Vagina (tissue), 2 donors: ENCODE measurements around the gene SIK3. TPM values are rescaled to one million over a fixed set of nuclear protein-coding genes. Genes with fewer than 3 reads are reported as not detected.

Experiments
- DNase-seq, 2 donors: peaks; one replicate each; pipeline ENCODE4 v3.0.0-alpha.2; 2017; ENCODE audit errors: extremely low spot score in 2 of 2
- H3K27ac ChIP-seq: fragments of 200-600 bp; sonication (generic); one replicate; pipeline ENCODE4 v1.5.1; 2019
- H3K27me3 ChIP-seq: fragments of 200-600 bp; sonication (generic); one replicate; pipeline ENCODE4 v1.5.1; 2019
- H3K36me3 ChIP-seq, 2 donors: fragments of 200-600 bp; sonication (generic); one replicate each; pipeline ENCODE4 v1.5.1; 2017 to 2019
- H3K4me1 ChIP-seq: fragments of 200-600 bp; sonication (generic); one replicate; pipeline ENCODE4 v1.5.1; 2019
- H3K4me3 ChIP-seq, 2 donors: fragments of 200-600 bp; sonication (generic); 1 replicate in 1 of 2; 2 replicates in 1 of 2; pipeline ENCODE4 v1.5.1; 2016 to 2019
- H3K9me3 ChIP-seq: fragments of 200-600 bp; sonication (generic); one replicate; pipeline ENCODE4 v1.5.1; 2019
- CTCF ChIP-seq, 3 experiments: fragments of 450-650 bp in 2 of 3; fragments of 200-600 bp in 1 of 3; sonication (generic) in 1 of 3; IDR thresholded peaks; one replicate each; pipeline ENCODE4 v1.5.1; 2017 to 2019; ENCODE audit warnings: antibody characterized with exemption in 3 of 3, mild to moderate bottlenecking in 2 of 3, moderate library complexity in 2 of 3
- POLR2A ChIP-seq, 2 donors: fragments of 450-650 bp; IDR thresholded peaks; one replicate each; pipeline ENCODE4 v1.6.1; 2017; ENCODE audit warnings: antibody characterized with exemption in 2 of 2, mild to moderate bottlenecking in 2 of 2, moderate library complexity in 2 of 2
- POLR2AphosphoS5 ChIP-seq, 2 donors: sonication (generic); formaldehyde crosslinking; IDR thresholded peaks; one replicate each; pipeline ENCODE4 v1.9.0; 2017; ENCODE audit warnings: antibody characterized with exemption in 2 of 2, mild to moderate bottlenecking in 2 of 2, low read depth in 1 of 2; ENCODE audit not compliant: insufficient read depth in 1 of 2
- intact Hi-C: fragments of 100-400 bp; cut with DNase I; formaldehyde crosslinking; loops from one replicate; pipeline ENCODE4 v1.15.1; 2023
- total RNA-seq: library from RNA; depleted of rRNA; stranded (reverse); fragments of >200 nt; gene quantifications from one replicate; pipeline ENCODE4 v1.2.3, GENCODE V29; 2016

The SIK3 gene
- total RNA-seq, 1 donor from 2014 or later = 39.0 TPM

DNA sequence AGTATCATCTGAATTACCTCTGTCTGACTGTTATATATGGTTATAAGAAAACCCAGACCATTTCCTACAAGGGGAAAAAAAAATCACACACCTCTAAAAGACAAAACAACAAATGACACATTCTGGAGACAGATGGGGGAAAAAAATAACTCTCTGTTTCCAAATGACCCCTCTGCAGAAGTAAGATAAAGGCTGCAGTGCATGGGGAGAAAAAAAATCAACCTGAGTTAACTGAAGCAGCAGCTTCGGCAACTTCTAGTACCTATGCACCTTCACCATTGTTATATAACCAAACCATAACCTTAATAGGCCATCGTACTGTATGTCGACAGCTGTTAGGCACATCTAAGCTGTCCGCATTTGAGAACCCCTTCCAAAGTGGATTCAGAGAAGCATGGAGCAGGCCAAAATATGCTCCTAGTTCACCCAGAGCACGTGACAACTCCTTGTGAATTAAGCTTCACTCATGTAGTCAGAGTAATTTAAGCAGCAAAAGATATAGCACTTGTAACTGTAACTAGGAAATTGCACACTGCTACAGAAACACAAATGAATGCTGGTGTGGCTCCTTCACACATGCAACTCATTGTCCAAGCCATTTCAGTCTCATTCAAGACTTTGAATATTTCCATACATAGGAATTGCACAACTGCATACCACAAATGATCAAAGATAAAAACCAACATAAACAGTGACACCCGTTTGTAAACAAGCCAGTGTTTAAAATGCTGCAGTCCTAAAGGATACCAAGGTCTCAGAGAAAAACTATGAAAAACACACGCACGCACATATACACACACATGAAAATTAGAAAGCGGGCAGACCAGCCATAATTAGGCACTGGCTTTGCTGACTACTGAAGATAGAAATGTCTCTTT lies 2.7 kb downstream of the SIK3 start:
- H3K9me3 ChIP-seq = no peaks in the 10 kb centered on the region
- no peak for TF ChIP-seq POLR2A (IDR thresholded peaks at IDR 0.05)
- TF ChIP-seq CTCF (IDR thresholded peaks at IDR 0.05) = no peak
- no peak for TF ChIP-seq POLR2AphosphoS5 (IDR thresholded peaks at IDR 0.05; ENCODE audit: insufficient read depth in 1 of 2, low read depth in 1 of 2)
- no peak for DNase-seq
- H3K36me3 ChIP-seq = no peaks in the 10 kb centered on the region
- no peaks in the 10 kb centered on the region for H3K27me3 ChIP-seq
- peaks cover 52% of the 10 kb centered on the region for H3K4me1 ChIP-seq
- intact Hi-C loops = no loop called here
- peak overlapping the region; percentile 97 for H3K27ac ChIP-seq
- peak overlapping the region in 1 of 2 donors; percentile 80 for H3K4me3 ChIP-seq

GRCh38 chr11:117094776-117095175 lies 3.5 kb downstream of the SIK3 start:
- no peak for TF ChIP-seq POLR2AphosphoS5 (IDR thresholded peaks at IDR 0.05; ENCODE audit: insufficient read depth in 1 of 2, low read depth in 1 of 2)
- no peak for TF ChIP-seq POLR2A (IDR thresholded peaks at IDR 0.05)
- no peak for TF ChIP-seq CTCF (IDR thresholded peaks at IDR 0.05)
- H3K4me1 ChIP-seq = peaks cover 52% of the 10 kb centered on the region
- no peaks in the 10 kb centered on the region for H3K27me3 ChIP-seq
- H3K36me3 ChIP-seq = no peaks in the 10 kb centered on the region
- H3K27ac ChIP-seq = no peak overlapping the region
- H3K9me3 ChIP-seq = no peaks in the 10 kb centered on the region
- no peak overlapping the region for H3K4me3 ChIP-seq
- no peak for DNase-seq
- intact Hi-C loops = loop anchor here (5.0 kb wide), 1 partner anchor 207 kb away; no protein-coding TSS in a partner anchor

- Histone ChIP-seq H3K27ac (no peak overlapping the region), H3K27me3 (no peaks in the 10 kb centered on the region), H3K4me1 (peaks cover 45% of the 10 kb centered on the region), H3K36me3 (no peaks in the 10 kb centered on the region), H3K4me3 (no peak overlapping the region), H3K9me3 (no peaks in the 10 kb centered on the region)
- no peak for DNase-seq
- intact Hi-C loops = loop anchor here (5.0 kb wide), 1 partner anchor 206 kb away; no protein-coding TSS in a partner anchor
- TF ChIP-seq POLR2A (IDR thresholded peaks at IDR 0.05) (no peak), POLR2AphosphoS5 (IDR thresholded peaks at IDR 0.05; ENCODE audit: insufficient read depth in 1 of 2, low read depth in 1 of 2) (no peak), CTCF (IDR thresholded peaks at IDR 0.05) (no peak)
Measured at GRCh38 chr11:117092951-117093590, 5.2 kb downstream of the SIK3 start.

GRCh38 chr11:117091753-117092477 lies 6.3 kb downstream of the SIK3 start:
- no peaks in the 10 kb centered on the region for H3K9me3 ChIP-seq
- H3K4me3 ChIP-seq = no peak overlapping the region
- H3K36me3 ChIP-seq = no peaks in the 10 kb centered on the region
- H3K4me1 ChIP-seq = peaks cover 43% of the 10 kb centered on the region
- no peak overlapping the region for H3K27ac ChIP-seq
- TF ChIP-seq POLR2AphosphoS5 (IDR thresholded peaks at IDR 0.05; ENCODE audit: insufficient read depth in 1 of 2, low read depth in 1 of 2) (no peak), CTCF (IDR thresholded peaks at IDR 0.05) (no peak), POLR2A (IDR thresholded peaks at IDR 0.05) (no peak)
- DNase-seq = no peak
- H3K27me3 ChIP-seq = no peaks in the 10 kb centered on the region
- intact Hi-C loops = loop anchor here (5.0 kb wide), 1 partner anchor 205 kb away; no protein-coding TSS in a partner anchor
